NK-92 (cell line): ENCODE measurements around the gene TSN.
"Not testable (repeated sequence)": the region's sequence is repeated elsewhere in the genome, so short reads cannot be mapped to it uniquely, and the experiment has no call there.

Experiments used
- DNase-seq: peaks from one replicate; lab custom pipeline; 2025; ENCODE audit not compliant: unreplicated experiment; lab: John Stamatoyannopoulos, UW

TSN gene

GRCh38 chr2:121796239-121796638 is 40.8 kb downstream of the TSN start:
- no peak for DNase-seq

- no peak for DNase-seq
Measured at GRCh38 chr2:121798617-121799016, 43.2 kb downstream of the TSN start.

GRCh38 chr2:121801916-121802315 is 46.5 kb downstream of the TSN start:
- DNase-seq, result no peak

- no peak for DNase-seq
Measured at GRCh38 chr2:121803503-121803902, 48.1 kb downstream of the TSN start.

- DNase-seq, result no peak
Measured at GRCh38 chr2:121804340-121804739, 48.9 kb downstream of the TSN start.

GRCh38 chr2:121804997-121805765 is 49.7 kb downstream of the TSN start:
- no peak for DNase-seq

GRCh38 chr2:121805766-121806143 is 50.3 kb downstream of the TSN start:
- DNase-seq, result no peak

- not testable (repeated sequence) for DNase-seq
Measured at GRCh38 chr2:121807771-121808170, 52.3 kb downstream of the TSN start.

GRCh38 chr2:121809607-121810006 is 54.2 kb downstream of the TSN start:
- no peak for DNase-seq

GRCh38 chr2:121810959-121811853 is 55.8 kb downstream of the TSN start:
- no peak for DNase-seq

GRCh38 chr2:121813083-121813482 is 57.6 kb downstream of the TSN start:
- not testable (repeated sequence) for DNase-seq

- DNase-seq, result no peak
Measured at GRCh38 chr2:121815216-121815615, 59.8 kb downstream of the TSN start.

GRCh38 chr2:121816797-121817196 is 61.3 kb downstream of the TSN start:
- no peak for DNase-seq

GRCh38 chr2:121817304-121817703 is 61.9 kb downstream of the TSN start:
- DNase-seq, result not testable (repeated sequence)
